Activated T-helper 2 cell treated with anti-CD3 and anti-CD28 coated beads, Interferon-gamma antibody, Interleukin-2, Interleukin-4, amounts not matched to agents 10 μg/mL and 5 μg/mL and 100 μg/mL, durations not matched to agents 14 hours and 24 hours and 36 hours (primary cell): Measurements from ENCODE around the gene ATXN7L1. TPM values are rescaled to one million over a fixed set of nuclear protein-coding genes. Genes with fewer than 3 reads are reported as not detected.
"Not testable (repeated sequence)": the region's sequence is repeated elsewhere in the genome, so short reads cannot be mapped to it uniquely, and the experiment has no call there.

Source experiments
- DNase-seq: peaks from one replicate; pipeline ENCODE4 v3.0.0; 2021; ENCODE audit warnings: low spot score
- H3K27ac Mint-ChIP-seq: one replicate; pipeline ENCODE4 v1.8.0; 2021; ENCODE audit warnings: mixed read lengths
- H3K27me3 Mint-ChIP-seq: one replicate; pipeline ENCODE4 v1.8.0; 2021; ENCODE audit warnings: low read depth, mixed read lengths
- H3K36me3 Mint-ChIP-seq: one replicate; pipeline ENCODE4 v1.8.0; 2021; ENCODE audit warnings: low read depth, mixed read lengths
- H3K4me1 Mint-ChIP-seq: one replicate; pipeline ENCODE4 v1.8.0; 2021; ENCODE audit warnings: low read depth, mixed read lengths
- H3K4me3 Mint-ChIP-seq: one replicate; pipeline ENCODE4 v1.8.0; 2021; ENCODE audit warnings: low read depth, mild to moderate bottlenecking, moderate library complexity, mixed read lengths
- H3K9me3 Mint-ChIP-seq: one replicate; pipeline ENCODE4 v1.8.0; 2021; ENCODE audit warnings: mixed read lengths
- intact Hi-C: fragments of 100-400 bp; cut with micrococcal nuclease; formaldehyde crosslinking; loops from one replicate; pipeline ENCODE4 v1.15.1; 2023
- total RNA-seq: library from RNA; stranded (reverse); gene quantifications from 2 replicates; pipeline ENCODE4 v1.2.3, GENCODE V29; 2022

Gene ATXN7L1
- total RNA-seq, 1 donor from 2014 or later: 12.4 TPM

GRCh38 chr7:105844681-105845080 is 31.7 kb downstream of the ATXN7L1 start:
- H3K4me1 Mint-ChIP-seq: peaks cover 28% of the 10 kb centered on the region
- H3K27ac Mint-ChIP-seq, H3K4me3 Mint-ChIP-seq, H3K9me3 Mint-ChIP-seq, DNase-seq, H3K27me3 Mint-ChIP-seq: not testable (repeated sequence)
- peaks cover 26% of the 10 kb centered on the region for H3K36me3 Mint-ChIP-seq
- intact Hi-C loops: loop anchor here (5.0 kb wide), 1 partner anchor 62 kb away; no protein-coding TSS in a partner anchor

- Mint-ChIP-seq H3K4me3 (no peak overlapping the region), H3K27me3 (no peaks in the 10 kb centered on the region), H3K4me1 (peaks cover 9% of the 10 kb centered on the region), H3K36me3 (peaks cover 18% of the 10 kb centered on the region), H3K27ac (no peak overlapping the region), H3K9me3 (peaks cover 5% of the 10 kb centered on the region)
- DNase-seq: no peak
- intact Hi-C loops: no loop called here
Observed at GRCh38 chr7:105841866-105842265, 34.5 kb downstream of the ATXN7L1 start.

DNA sequence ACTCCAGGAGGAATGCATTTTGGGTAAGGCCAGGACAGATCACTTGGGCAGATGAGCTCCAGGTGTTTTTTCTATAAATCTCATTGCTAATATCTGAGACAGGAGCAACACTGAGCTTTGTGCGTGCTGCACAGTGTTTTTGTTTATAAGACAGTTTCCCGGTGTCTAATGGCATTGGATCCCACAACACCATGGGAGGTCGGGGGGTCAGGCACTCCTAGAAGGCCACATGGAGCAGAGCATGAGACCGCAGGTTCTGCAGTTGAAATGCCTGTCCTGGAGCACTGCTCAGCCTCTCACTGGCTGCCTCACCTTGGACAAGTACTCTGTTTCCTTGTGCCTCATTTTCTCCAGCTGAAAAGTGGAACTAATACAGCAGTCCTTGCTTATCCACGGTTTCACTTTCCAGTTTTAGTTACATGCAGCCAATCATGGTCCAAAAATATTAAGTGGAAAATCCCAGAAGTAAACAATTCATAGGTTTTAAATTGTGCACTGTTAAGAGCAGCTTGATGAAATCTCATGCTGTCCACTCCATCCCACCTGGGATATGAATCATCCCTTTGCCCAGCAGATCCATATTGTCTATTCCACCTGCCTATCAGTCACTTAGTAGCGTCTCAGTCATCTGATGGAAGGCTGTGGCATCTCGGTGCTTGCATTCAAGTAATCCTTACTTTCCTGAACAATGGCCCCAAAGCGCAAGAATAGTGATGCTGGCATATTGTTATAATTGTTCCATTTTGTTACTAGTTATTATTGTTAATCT is 35.2 kb downstream of the ATXN7L1 start:
- H3K36me3 Mint-ChIP-seq: peaks cover 14% of the 10 kb centered on the region
- DNase-seq: no peak
- no peak overlapping the region for H3K27ac Mint-ChIP-seq
- intact Hi-C loops: no loop called here
- H3K4me3 Mint-ChIP-seq: no peak overlapping the region
- no peaks in the 10 kb centered on the region for H3K27me3 Mint-ChIP-seq
- H3K4me1 Mint-ChIP-seq: peaks cover 2% of the 10 kb centered on the region
- H3K9me3 Mint-ChIP-seq: peaks cover 5% of the 10 kb centered on the region

DNA sequence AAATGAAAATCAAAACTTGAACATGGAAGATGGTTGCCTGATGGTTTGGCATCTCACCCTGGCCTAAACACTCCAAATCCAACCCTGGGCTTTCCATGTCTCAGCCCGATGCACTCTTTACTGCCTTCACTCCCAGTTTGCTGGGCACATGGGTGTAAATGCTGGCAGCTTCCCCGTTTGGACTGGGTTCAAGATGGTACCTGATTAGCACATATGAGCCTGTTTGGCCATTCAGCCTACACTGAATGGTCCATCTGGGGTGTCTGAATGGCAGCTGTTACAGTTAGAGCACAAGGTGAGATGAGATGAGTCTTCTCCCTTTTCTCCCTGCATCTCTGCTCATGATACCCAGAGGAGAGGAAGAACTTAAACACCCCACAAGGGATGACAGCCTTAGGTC is 37.1 kb downstream of the ATXN7L1 start:
- no peak overlapping the region for H3K27ac Mint-ChIP-seq
- H3K4me3 Mint-ChIP-seq: no peak overlapping the region
- H3K27me3 Mint-ChIP-seq: no peaks in the 10 kb centered on the region
- intact Hi-C loops: no loop called here
- peaks cover 6% of the 10 kb centered on the region for H3K36me3 Mint-ChIP-seq
- H3K9me3 Mint-ChIP-seq: peaks cover 1% of the 10 kb centered on the region
- no peak for DNase-seq
- no peaks in the 10 kb centered on the region for H3K4me1 Mint-ChIP-seq

- Mint-ChIP-seq H3K27me3 (no peaks in the 10 kb centered on the region), H3K4me1 (no peaks in the 10 kb centered on the region), H3K36me3 (peaks cover under 1% of the 10 kb centered on the region), H3K27ac (no peak overlapping the region), H3K9me3 (no peaks in the 10 kb centered on the region), H3K4me3 (no peak overlapping the region)
- intact Hi-C loops: no loop called here
- DNase-seq: no peak
Observed at GRCh38 chr7:105838627-105839231, 37.7 kb downstream of the ATXN7L1 start.

GRCh38 chr7:105837765-105838626 is 38.4 kb downstream of the ATXN7L1 start:
- Mint-ChIP-seq H3K27me3 (peaks cover 4% of the 10 kb centered on the region), H3K4me1 (no peaks in the 10 kb centered on the region), H3K9me3 (no peaks in the 10 kb centered on the region), H3K36me3 (no peaks in the 10 kb centered on the region), H3K27ac (no peak overlapping the region), H3K4me3 (no peak overlapping the region)
- intact Hi-C loops: no loop called here
- DNase-seq: no peak

GRCh38 chr7:105835441-105835840 is 41.0 kb downstream of the ATXN7L1 start:
- H3K27ac Mint-ChIP-seq: no peak overlapping the region
- intact Hi-C loops: no loop called here
- no peaks in the 10 kb centered on the region for H3K36me3 Mint-ChIP-seq
- H3K4me1 Mint-ChIP-seq: peaks cover 2% of the 10 kb centered on the region
- H3K27me3 Mint-ChIP-seq: peaks cover 8% of the 10 kb centered on the region
- no peak for DNase-seq
- no peaks in the 10 kb centered on the region for H3K9me3 Mint-ChIP-seq
- H3K4me3 Mint-ChIP-seq: no peak overlapping the region

GRCh38 chr7:105831824-105832535 is 44.4 kb downstream of the ATXN7L1 start:
- Mint-ChIP-seq H3K36me3 (peaks cover 3% of the 10 kb centered on the region), H3K4me3 (no peak overlapping the region), H3K4me1 (peaks cover 3% of the 10 kb centered on the region), H3K27me3 (peaks cover 9% of the 10 kb centered on the region), H3K27ac (no peak overlapping the region), H3K9me3 (no peaks in the 10 kb centered on the region)
- intact Hi-C loops: no loop called here
- DNase-seq: no peak

DNA sequence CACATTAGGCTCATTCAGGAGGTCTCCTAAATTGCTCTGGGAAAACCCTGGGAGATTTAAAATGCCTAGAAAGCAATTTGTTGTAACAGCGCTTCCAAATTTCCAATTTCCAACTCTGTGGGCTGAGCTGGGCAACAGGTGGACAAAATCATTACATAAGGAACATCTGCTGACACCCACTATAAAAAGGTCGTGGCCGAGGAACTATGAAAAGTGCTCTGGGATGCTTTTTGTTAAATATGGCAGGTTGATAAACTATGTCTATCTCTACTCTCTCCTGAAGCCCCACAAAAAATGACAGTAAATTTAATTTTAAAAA is 45.1 kb downstream of the ATXN7L1 start:
- Mint-ChIP-seq H3K27ac (no peak overlapping the region), H3K36me3 (peaks cover 3% of the 10 kb centered on the region), H3K27me3 (peaks cover 15% of the 10 kb centered on the region), H3K4me1 (peaks cover 3% of the 10 kb centered on the region), H3K4me3 (no peak overlapping the region), H3K9me3 (no peaks in the 10 kb centered on the region)
- intact Hi-C loops: no loop called here
- DNase-seq: no peak

GRCh38 chr7:105830405-105831301 is 45.7 kb downstream of the ATXN7L1 start:
- no peak overlapping the region for H3K27ac Mint-ChIP-seq
- H3K4me3 Mint-ChIP-seq: no peak overlapping the region
- intact Hi-C loops: no loop called here
- no peak for DNase-seq
- H3K36me3 Mint-ChIP-seq: peaks cover 3% of the 10 kb centered on the region
- H3K4me1 Mint-ChIP-seq: peaks cover 3% of the 10 kb centered on the region
- no peaks in the 10 kb centered on the region for H3K9me3 Mint-ChIP-seq
- peaks cover 15% of the 10 kb centered on the region for H3K27me3 Mint-ChIP-seq

GRCh38 chr7:105829681-105830322 is 46.6 kb downstream of the ATXN7L1 start:
- peaks cover 15% of the 10 kb centered on the region for H3K27me3 Mint-ChIP-seq
- H3K27ac Mint-ChIP-seq: no peak overlapping the region
- no peak for DNase-seq
- intact Hi-C loops: no loop called here
- peaks cover 9% of the 10 kb centered on the region for H3K36me3 Mint-ChIP-seq
- no peak overlapping the region for H3K4me3 Mint-ChIP-seq
- peaks cover 3% of the 10 kb centered on the region for H3K9me3 Mint-ChIP-seq
- peaks cover 3% of the 10 kb centered on the region for H3K4me1 Mint-ChIP-seq
